Bronchial epithelial cell (primary cell): Measurements from ENCODE around the gene PDE4B. TPM values are rescaled to one million over a fixed set of nuclear protein-coding genes. Genes with fewer than 3 reads are reported as not detected.

Experiments
- DNase-seq: peaks from one replicate; pipeline ENCODE4 v3.0.0-alpha.2; 2010; ENCODE audit warnings: low read depth
- FAIRE-seq: peaks from 2 replicates; lab custom pipeline; 2011; peaks lifted over from hg19 to GRCh38; lab: Jason Lieb, UNC
- H3K27me3 ChIP-seq: 2 replicates; pipeline ENCODE4 v1.5.1; 2011; ENCODE audit warnings: low read length; ENCODE audit not compliant: control insufficient read depth, insufficient read depth
- H3K36me3 ChIP-seq: 2 replicates; pipeline ENCODE4 v1.5.1; 2011; ENCODE audit warnings: low read length; ENCODE audit not compliant: control insufficient read depth, insufficient read depth
- H3K4me3 ChIP-seq: 2 replicates; pipeline ENCODE4 v1.5.1; 2011; ENCODE audit warnings: mild to moderate bottlenecking, low read depth, low read length, control low read depth
- CTCF ChIP-seq: IDR thresholded peaks from 2 replicates; pipeline ENCODE4 v1.5.1; 2011; ENCODE audit warnings: mild to moderate bottlenecking, moderate library complexity, low read length, control low read depth, inconsistent platforms; ENCODE audit not compliant: insufficient read depth, severe bottlenecking
- total RNA-seq: library from RNA; depleted of rRNA; stranded (reverse); fragments of >200 nt; gene quantifications from 2 replicates; pipeline ENCODE4 v1.2.1, GENCODE V29; 2014

PDE4B gene
- total RNA-seq, 1 donor from 2014 or later, result 0.26 TPM

- no peak for DNase-seq
- H3K27me3 ChIP-seq, result no peaks in the 10 kb centered on the region
- H3K4me3 ChIP-seq, result no peak overlapping the region
- H3K36me3 ChIP-seq, result no peaks in the 10 kb centered on the region
- no peak for FAIRE-seq
- TF ChIP-seq CTCF, result no peak
Measured at GRCh38 chr1:66290761-66291530, 498.3 kb downstream of the PDE4B start.

- no peak for TF ChIP-seq CTCF
- FAIRE-seq (no peak), DNase-seq (peak; percentile 59)
- H3K4me3 ChIP-seq, result no peak overlapping the region
- H3K27me3 ChIP-seq, result no peaks in the 10 kb centered on the region
- no peaks in the 10 kb centered on the region for H3K36me3 ChIP-seq
Measured at GRCh38 chr1:66291531-66291864, 498.8 kb downstream of the PDE4B start.

- no peak overlapping the region for H3K4me3 ChIP-seq
- no peak for FAIRE-seq
- no peak for TF ChIP-seq CTCF
- no peaks in the 10 kb centered on the region for H3K36me3 ChIP-seq
- H3K27me3 ChIP-seq, result no peaks in the 10 kb centered on the region
- DNase-seq, result no peak
Measured at GRCh38 chr1:66292305-66292704, 499.6 kb downstream of the PDE4B start.

DNA sequence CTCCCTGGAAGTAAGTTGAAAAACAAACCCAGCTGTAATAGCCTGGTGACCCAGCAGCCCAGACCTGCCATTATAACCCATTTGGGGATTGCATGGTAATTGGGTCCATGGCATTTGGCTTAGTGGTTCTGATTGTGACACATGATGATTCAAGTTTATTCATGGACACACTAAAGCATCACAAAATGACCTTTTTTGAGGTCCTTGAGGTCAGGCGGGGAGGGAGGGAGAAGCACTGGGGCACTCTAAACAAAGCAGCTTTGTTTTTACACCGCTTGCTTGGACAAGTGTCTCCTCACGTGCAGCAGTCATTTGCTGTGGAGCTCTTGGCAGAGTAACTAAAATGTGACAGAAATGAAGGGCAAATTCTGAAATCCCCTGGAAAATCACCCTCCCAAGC is 500.2 kb downstream of the PDE4B start:
- no peaks in the 10 kb centered on the region for H3K27me3 ChIP-seq
- no peaks in the 10 kb centered on the region for H3K36me3 ChIP-seq
- DNase-seq (no peak), FAIRE-seq (no peak)
- H3K4me3 ChIP-seq, result no peak overlapping the region
- no peak for TF ChIP-seq CTCF

- DNase-seq (peak; percentile 87), FAIRE-seq (no peak)
- Histone ChIP-seq H3K36me3 (no peaks in the 10 kb centered on the region), H3K27me3 (no peaks in the 10 kb centered on the region), H3K4me3 (no peak overlapping the region)
- no peak for TF ChIP-seq CTCF
Measured at GRCh38 chr1:66294707-66295370, 502.1 kb downstream of the PDE4B start.
